ENCODE measurements around the gene RAB3IP.
"Not testable (repeated sequence)": the region's sequence is repeated elsewhere in the genome, so short reads cannot be mapped to it uniquely, and the experiment has no call there.

RAB3IP gene

DNA sequence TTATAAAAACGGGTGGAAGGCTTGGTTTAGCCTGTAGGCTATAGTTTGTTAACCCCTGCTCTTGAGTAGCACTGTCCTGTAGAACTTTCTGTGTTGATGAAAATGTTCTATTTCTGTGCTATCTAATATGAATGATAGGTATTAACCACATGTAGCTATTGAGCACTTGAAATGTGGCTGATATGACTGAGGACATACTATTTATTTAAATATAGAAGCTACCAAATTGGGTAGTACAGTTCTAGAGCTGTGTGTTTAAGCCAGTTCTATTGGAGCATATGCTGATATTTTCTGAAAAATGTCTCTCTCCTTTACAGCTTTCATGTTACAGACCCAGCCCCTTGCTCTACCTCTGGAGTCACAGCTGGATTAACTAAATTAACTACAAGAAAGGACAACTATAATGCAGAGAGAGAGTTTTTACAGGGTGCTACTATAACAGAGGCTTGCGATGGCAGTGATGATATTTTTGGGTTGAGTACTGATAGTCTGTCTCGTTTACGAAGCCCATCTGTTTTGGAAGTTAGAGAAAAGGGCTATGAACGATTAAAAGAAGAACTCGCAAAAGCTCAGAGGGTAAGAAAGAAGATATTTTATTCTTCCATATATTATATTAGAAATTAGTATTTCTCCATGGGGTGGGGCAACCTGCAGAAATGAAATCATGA is 17.6 kb downstream of the RAB3IP start:
- DNase-seq (ENCODE audit: low spot score): no peak

DNA sequence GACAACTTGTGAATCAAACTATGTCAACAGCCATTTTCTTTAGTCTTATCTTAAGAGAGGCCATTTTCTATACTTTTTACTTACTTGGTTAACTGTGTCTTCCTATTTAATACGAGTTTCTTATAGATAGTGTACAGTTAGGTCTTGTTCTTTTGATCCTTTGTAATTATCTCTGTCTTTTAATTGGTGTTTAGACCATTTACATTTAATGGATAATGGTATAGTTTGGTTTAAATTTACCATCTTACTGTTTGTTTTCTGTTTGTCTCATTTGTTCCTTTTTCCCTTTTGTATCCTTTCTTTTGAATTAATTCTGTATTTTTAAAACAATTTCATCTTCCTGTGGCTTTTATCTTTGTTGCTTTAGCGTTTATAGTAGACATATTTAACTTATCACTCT is 19.4 kb downstream of the RAB3IP start:
- DNase-seq (ENCODE audit: low spot score): no peak

GRCh38 chr12:69759581-69759980 is 20.9 kb downstream of the RAB3IP start:
- DNase-seq (ENCODE audit: low spot score): not testable (repeated sequence)

DNA sequence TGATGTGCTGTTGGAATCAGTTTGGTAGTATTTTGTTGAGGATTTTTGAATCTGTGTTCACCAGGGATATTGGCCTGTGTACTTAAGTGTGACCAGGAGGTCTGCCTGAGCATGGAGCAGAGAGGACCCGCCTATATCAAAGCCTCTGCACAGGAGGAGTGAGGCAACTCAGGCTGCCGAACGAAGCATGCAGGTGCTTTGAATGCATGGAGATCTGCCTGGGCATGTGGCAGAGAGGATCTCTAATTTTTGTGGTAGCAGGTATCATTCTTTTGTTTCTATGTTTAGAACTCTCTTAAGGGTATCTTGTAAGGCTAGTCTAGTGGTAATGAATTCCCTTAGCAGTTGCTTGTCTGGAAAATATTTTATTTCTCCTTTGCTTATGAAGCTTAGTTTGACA is 26.9 kb downstream of the RAB3IP start:
- no peak for DNase-seq (ENCODE audit: low spot score)

DNA sequence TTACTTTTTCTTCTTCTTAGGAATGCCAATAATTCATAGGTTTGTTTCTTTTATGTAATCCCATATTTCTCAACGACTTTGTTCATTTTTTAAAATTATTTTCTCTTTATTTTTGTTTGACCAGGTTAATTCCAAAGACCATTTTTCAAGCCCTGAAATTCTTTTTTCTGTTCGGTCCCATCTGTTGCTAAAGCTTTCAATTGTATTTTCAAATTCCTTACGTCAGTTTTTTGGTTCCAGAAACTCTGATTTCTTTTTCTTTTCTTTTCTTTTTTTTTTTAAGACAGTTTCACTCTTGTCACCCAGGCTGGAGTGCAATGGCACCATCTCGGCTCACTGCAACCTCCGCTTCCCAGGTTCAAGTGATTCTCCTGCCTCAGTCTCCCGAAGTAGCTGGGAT is 27.6 kb downstream of the RAB3IP start:
- no peak for DNase-seq (ENCODE audit: low spot score)

DNA sequence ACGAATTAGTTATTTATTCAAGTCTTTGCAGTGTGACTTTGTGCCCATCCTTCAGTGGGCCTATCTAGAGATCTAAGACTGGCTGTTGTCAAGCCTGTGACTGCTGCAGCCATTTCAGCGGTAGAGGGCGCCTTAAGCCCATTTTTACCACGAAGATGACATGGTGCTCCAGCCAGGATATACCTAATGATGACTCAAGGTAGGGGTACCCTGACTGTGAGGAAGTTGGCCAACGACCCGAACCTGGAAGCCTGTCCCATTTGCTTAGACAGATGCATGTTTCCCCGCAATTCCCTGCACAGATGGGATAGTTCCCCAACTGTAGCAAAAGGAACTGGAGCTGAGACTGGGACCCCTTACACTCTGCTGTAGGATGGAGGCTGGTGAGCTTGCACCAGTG is 41.3 kb downstream of the RAB3IP start:
- peak; percentile 25 for DNase-seq (ENCODE audit: low spot score)

- no peak for DNase-seq (ENCODE audit: low spot score)
Measured at GRCh38 chr12:69783365-69783764, 44.7 kb downstream of the RAB3IP start.

GRCh38 chr12:69789351-69789750 is 50.7 kb downstream of the RAB3IP start:
- DNase-seq (ENCODE audit: low spot score): no peak

- DNase-seq (ENCODE audit: low spot score): no peak
Measured at GRCh38 chr12:69792533-69792932, 53.9 kb downstream of the RAB3IP start.

DNA sequence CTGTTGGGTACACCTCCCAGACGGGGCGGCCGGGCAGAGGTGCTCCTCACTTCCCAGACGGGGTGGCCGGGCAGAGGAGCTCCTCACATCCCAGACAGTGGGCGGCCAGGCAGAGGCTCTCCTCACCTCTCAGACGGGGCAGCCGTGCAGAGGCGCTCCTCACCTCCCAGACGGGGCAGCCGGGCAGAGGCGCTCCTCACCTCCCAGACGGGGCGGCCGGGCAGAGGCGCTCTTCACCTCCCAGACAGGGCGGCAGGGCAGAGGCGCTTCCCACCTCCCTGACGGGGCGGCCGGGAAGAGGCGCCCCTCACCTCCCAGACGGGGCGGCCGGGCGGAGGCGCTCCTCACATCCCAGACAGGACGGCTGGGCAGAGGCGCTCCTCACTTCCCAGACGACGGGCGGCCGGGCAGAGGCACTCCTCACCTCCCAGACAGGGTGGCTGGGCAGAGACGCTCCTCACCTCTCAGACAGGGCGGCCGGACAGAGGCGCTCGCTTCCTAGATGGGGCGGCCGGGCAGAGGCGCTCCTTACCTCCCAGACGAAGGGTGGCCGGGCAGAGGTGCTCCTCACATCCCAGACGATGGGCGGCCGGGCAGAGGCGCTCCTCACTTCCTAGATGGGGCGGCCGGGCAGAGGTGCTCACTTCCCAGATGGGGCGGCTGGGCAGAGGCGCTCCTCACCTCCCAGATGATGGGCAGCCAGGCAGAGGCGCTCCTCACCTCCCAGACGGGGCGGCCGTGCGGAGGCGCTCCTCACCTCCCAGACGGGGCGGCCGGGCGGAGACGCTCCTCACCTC is 68.6 kb downstream of the RAB3IP start:
- DNase-seq (ENCODE audit: low spot score): not testable (repeated sequence)

GRCh38 chr12:69810870-69811498 is 72.3 kb downstream of the RAB3IP start:
- DNase-seq (ENCODE audit: low spot score): no peak

DNA sequence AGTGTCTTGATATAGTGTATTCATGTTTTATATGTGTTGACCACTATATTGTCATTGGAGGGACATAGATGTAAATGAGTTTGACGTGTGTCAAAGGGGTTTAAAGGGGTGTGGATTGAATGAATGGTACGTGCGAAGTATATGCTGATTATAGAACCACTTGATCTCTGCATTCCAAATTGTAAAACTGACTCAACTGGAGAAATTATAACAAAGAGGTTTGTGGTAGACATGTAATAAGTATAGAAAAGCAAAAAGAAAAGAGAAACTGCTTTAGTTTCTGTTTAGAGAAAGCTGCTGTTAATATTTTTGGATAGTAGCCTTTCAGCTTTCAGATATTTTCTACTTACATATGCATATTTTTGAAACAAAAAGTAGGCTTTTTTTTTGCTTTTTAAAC is 77.4 kb downstream of the RAB3IP start:
- DNase-seq (ENCODE audit: low spot score): no peak

GRCh38 chr12:69821032-69821455 is 82.4 kb downstream of the RAB3IP start:
- no peak for DNase-seq (ENCODE audit: low spot score)

GRCh38 chr12:69821456-69822159 is 82.9 kb downstream of the RAB3IP start:
- peak; percentile 8 for DNase-seq (ENCODE audit: low spot score)

DNA sequence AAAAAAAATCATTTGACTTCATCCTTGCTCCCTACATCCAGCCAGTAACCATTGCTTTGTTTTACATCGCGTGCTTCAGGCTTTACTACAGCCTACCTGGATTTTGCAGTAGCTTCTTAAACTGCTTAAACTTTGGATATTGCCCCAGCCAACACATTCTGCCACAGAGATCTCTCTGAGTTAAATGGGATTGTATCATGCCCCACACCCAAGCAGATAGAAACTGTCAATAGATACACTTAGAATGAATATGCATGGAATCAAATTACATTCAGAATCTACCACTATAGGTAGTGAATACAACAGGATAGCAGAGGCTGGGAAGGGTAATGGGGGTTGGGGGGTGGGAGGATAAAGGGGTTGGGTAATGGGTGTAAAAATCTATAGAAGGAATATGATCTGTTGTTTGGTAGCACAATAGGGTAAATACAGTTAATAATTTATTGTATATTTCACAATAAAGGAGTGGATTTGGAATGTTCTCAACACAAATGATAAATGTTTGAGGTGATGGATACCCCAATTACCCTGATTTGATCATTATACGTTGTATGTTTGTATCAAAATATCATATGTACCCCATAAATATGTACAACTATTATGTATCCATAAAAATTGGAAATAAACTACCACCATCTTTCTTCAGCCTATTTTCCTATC is 83.7 kb downstream of the RAB3IP start:
- DNase-seq (ENCODE audit: low spot score): no peak

GRCh38 chr12:69824028-69824427 is 85.4 kb downstream of the RAB3IP start:
- no peak for DNase-seq (ENCODE audit: low spot score)

GRCh38 chr12:69824966-69825560 is 86.4 kb downstream of the RAB3IP start, which contains the start of gene MYRFL:
Gene MYRFL, plus strand, starts transcription at chr12:69825227. Its CDS starts 291 bp downstream, at chr12:69825518.
- no peak for DNase-seq (ENCODE audit: low spot score)

GRCh38 chr12:69828897-69829296 is 90.2 kb downstream of the RAB3IP start:
- no peak for DNase-seq (ENCODE audit: low spot score)

DNA sequence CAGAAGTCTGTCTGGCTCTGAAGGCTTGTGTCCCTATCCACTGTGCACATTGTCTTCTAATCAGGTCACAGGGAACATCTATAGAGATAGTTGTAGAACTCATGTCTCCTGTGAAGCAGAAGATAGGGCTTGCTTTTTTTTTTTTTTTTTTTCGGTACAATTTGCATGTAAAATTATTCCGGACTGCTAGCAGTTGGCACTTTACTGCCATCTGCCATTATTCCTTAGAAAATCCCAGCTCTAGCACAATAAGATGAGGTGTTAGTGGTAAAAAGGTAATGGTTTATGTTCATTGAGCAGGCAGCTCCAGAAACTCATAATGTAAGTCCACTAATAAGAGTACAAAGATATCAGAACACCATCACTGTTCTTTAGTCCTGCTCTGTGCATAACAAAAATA is 95.0 kb downstream of the RAB3IP start:
- no peak for DNase-seq (ENCODE audit: low spot score)

DNA sequence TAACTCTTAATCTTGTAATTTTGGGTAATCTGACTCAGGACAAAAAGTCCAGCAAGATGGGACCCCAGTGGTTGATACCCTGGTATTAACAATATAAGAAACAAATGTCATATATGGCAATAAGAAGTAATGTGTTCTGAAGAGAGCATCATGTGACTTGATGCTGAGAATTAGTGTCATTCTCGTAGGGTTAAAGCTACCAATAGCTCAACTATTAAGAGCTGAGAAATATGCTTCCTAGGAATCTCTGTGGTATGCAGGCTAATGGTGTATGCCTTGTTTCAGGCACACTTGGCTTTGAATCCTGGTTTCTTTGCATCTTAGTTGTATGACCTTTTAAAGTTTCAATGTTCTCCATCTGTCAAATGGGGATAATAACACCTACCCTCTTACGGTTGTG is 95.5 kb downstream of the RAB3IP start:
- no peak for DNase-seq (ENCODE audit: low spot score)

GRCh38 chr12:69834576-69834975 is 95.9 kb downstream of the RAB3IP start:
- DNase-seq (ENCODE audit: low spot score): no peak

Data from hepatic stellate cell (primary cell).